Measurements from ENCODE around the gene VPS18. TPM values are rescaled to one million over a fixed set of nuclear protein-coding genes. Genes with fewer than 3 reads are reported as not detected.

VPS18 gene
- total RNA-seq, 3 donors from 2014 or later: 15.9 to 16.7 (median 16.4) TPM

GRCh38 chr15:40902605-40903561, 8.6 kb downstream of the VPS18 start:
- no peak for ATAC-seq
- Mint-ChIP-seq H3K36me3 (ENCODE audit: insufficient read depth) (peaks cover 19% of the 10 kb centered on the region), H3K4me3 (no peak overlapping the region), H3K9me3 (no peaks in the 10 kb centered on the region), H3K4me1 (ENCODE audit: low read depth) (peaks cover 28% of the 10 kb centered on the region), H3K27me3 (ENCODE audit: low read depth) (no peaks in the 10 kb centered on the region)
- no peak for DNase-seq

GRCh38 chr15:40904552-40905201, 10.4 kb downstream of the VPS18 start:
- Mint-ChIP-seq H3K4me1 (ENCODE audit: low read depth) (peaks cover 31% of the 10 kb centered on the region), H3K4me3 (no peak overlapping the region)

DNA sequence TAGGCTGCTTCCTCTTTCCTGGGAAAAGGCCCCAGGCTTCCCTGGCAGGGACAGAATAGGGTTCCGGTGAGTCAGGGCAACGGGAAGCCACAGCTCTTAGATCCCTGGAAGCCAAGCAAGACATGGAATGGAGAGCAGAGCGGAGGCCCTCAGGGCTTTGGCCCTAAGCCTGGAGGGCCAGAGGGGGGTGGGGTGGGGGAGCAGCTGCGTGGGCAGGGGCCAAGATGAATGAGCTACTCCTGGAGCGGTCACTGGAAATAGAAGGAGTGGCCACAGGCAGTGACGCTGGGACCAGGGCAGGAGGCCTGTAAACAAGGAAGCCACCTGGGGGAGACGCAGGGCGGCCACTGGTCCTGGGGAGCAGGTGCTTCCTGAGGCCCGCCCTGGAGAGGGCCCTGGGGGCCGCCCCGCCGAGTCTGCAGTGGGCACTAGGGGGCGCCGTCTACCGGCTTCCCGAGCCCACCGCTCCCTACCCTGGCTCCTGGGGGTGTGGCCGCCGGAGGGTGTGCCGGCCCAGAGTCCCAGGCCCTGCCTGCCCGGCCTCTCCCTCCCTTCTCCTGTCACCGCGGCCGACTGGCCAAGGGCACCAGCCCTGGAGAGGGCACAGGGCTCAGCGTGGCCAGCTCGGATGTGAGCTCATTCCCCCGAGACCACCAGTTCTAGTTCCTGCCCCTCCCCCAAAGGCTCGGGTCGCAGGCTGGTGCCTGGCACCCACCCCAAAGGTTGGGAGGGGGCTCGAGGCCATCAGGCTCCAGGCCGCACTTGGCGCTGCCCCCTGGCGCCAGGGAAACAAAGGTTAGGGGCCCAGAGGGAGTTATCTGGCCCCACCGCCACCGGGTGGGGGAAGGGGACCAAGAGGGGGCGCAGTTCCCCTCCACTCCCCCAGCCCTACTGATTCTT, 12.1 kb downstream of the VPS18 start:
- no peaks in the 10 kb centered on the region for H3K27me3 Mint-ChIP-seq (ENCODE audit: low read depth)
- H3K4me1 Mint-ChIP-seq (ENCODE audit: low read depth): peaks cover 31% of the 10 kb centered on the region
- peak overlapping the region; percentile 77 for H3K4me3 Mint-ChIP-seq
- H3K9me3 Mint-ChIP-seq: no peaks in the 10 kb centered on the region
- peaks cover 7% of the 10 kb centered on the region for H3K36me3 Mint-ChIP-seq (ENCODE audit: insufficient read depth)
- ATAC-seq (peak; percentile 85 to 86), DNase-seq (peak; percentile 74)

More at GRCh38 chr15:40904552-40905201, 10.4 kb downstream of the VPS18 start:
- ATAC-seq (no peak), DNase-seq (no peak)
- H3K27me3 Mint-ChIP-seq (ENCODE audit: low read depth): no peaks in the 10 kb centered on the region
- peaks cover 17% of the 10 kb centered on the region for H3K36me3 Mint-ChIP-seq (ENCODE audit: insufficient read depth)
- H3K9me3 Mint-ChIP-seq: no peaks in the 10 kb centered on the region

DNA sequence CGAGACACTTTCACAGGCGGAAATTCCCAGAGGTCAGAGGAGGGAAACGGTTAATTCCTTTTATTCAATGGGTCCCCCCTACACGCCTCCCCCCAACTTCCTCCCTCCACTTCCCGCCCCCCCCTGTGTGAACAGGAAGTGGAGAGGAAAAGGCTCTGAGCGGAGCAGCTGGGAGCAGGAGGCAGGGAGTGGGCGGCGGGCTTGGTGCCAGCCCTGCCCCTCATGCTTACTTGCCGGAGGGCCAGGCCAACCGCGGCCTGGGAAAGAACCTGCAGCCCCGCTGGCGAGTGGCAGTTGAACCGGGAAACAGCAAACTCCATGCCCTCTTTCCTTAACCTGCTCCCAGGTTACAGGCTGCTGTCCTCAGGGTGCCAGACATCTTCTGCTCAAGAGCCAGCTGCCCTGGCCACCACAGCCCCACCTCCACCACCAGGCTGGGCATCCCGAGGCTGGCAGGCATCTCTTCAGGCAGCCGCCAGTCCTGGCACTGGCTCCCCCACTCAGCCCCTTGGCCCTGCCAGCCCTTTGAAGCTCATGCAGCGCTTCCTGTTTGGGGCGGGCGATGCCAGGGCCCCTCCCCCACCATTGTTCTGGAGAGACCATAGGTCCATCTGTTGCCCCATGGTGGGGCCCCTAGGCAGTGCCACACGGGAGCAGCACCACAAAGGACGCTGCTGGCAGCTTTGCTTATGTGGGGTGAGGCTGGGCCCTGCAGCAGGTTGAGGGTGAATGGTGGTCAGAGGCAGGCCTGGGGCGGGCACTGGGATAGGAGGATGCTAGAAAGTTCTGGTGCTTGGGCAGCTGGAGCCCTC, 12.9 kb downstream of the VPS18 start:
- Mint-ChIP-seq H3K27me3 (ENCODE audit: low read depth) (no peaks in the 10 kb centered on the region), H3K36me3 (ENCODE audit: insufficient read depth) (peaks cover 7% of the 10 kb centered on the region), H3K4me1 (ENCODE audit: low read depth) (peaks cover 31% of the 10 kb centered on the region), H3K4me3 (peak overlapping the region; percentile 77), H3K9me3 (no peaks in the 10 kb centered on the region)
- peak; percentile 27 for DNase-seq
- ATAC-seq: peak; percentile 33 to 43

GRCh38 chr15:40908095-40908494, 13.8 kb downstream of the VPS18 start:
- H3K4me1 Mint-ChIP-seq (ENCODE audit: low read depth): peaks cover 26% of the 10 kb centered on the region

GRCh38 chr15:40909662-40910630, 15.7 kb downstream of the VPS18 start:
- H3K4me3 Mint-ChIP-seq: no peak overlapping the region
- no peaks in the 10 kb centered on the region for H3K27me3 Mint-ChIP-seq (ENCODE audit: low read depth)

More at GRCh38 chr15:40908095-40908494, 13.8 kb downstream of the VPS18 start:
- no peak overlapping the region for H3K4me3 Mint-ChIP-seq
- DNase-seq (no peak), ATAC-seq (no peak)
- no peaks in the 10 kb centered on the region for H3K9me3 Mint-ChIP-seq
- peaks cover 7% of the 10 kb centered on the region for H3K36me3 Mint-ChIP-seq (ENCODE audit: insufficient read depth)
- H3K27me3 Mint-ChIP-seq (ENCODE audit: low read depth): no peaks in the 10 kb centered on the region

DNA sequence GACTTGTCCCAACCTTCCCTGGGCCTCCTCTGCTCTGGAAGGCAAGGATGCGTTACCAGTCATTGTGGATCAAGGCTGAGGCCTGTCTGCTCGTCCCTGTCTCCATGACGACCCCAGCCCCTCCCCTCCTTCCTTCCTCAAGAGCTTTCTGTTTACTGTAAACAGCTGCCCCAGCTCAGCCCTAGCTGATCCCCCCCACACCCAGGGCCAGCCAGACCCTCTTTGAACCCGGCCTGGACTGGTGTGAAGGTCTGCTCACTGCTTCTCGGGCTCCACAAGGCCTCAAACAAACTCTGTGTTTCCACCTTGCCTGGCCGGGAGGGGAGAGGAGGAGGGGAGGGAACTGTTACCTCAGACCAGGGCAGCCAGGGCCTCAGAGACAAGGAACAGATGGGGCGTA, 16.9 kb downstream of the VPS18 start:
- DNase-seq (no peak), ATAC-seq (no peak)
- Mint-ChIP-seq H3K36me3 (ENCODE audit: insufficient read depth) (no peaks in the 10 kb centered on the region), H3K4me3 (no peak overlapping the region), H3K27me3 (ENCODE audit: low read depth) (no peaks in the 10 kb centered on the region), H3K4me1 (ENCODE audit: low read depth) (peaks cover 10% of the 10 kb centered on the region), H3K9me3 (no peaks in the 10 kb centered on the region)

More at GRCh38 chr15:40909662-40910630, 15.7 kb downstream of the VPS18 start:
- H3K9me3 Mint-ChIP-seq: no peaks in the 10 kb centered on the region
- H3K4me1 Mint-ChIP-seq (ENCODE audit: low read depth): peaks cover 10% of the 10 kb centered on the region
- no peak for DNase-seq
- H3K36me3 Mint-ChIP-seq (ENCODE audit: insufficient read depth): no peaks in the 10 kb centered on the region
- ATAC-seq: no peak

DNA sequence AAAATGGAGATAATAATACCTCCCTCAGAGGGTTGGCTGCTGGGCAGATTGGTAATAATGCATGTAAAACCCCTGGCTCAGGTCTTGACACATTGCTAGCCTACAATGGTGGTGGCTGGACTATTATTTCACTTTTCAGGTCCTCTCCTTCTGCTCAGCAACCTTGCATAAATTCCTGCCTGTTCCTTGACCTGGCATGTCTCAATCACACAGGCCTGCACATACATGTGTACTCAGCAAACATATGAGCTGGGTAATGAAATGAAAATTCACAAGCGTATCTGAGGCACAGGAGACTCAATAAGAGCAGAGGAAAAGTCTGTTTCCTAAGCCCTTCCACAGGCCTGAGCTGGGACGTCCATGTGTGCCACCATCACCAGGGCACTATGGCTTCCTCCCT, 17.4 kb downstream of the VPS18 start:
- H3K4me1 Mint-ChIP-seq (ENCODE audit: low read depth): peaks cover 10% of the 10 kb centered on the region
- DNase-seq (no peak), ATAC-seq (no peak)
- H3K4me3 Mint-ChIP-seq: no peak overlapping the region
- H3K36me3 Mint-ChIP-seq (ENCODE audit: insufficient read depth): no peaks in the 10 kb centered on the region
- H3K9me3 Mint-ChIP-seq: no peaks in the 10 kb centered on the region
- H3K27me3 Mint-ChIP-seq (ENCODE audit: low read depth): no peaks in the 10 kb centered on the region

DNA sequence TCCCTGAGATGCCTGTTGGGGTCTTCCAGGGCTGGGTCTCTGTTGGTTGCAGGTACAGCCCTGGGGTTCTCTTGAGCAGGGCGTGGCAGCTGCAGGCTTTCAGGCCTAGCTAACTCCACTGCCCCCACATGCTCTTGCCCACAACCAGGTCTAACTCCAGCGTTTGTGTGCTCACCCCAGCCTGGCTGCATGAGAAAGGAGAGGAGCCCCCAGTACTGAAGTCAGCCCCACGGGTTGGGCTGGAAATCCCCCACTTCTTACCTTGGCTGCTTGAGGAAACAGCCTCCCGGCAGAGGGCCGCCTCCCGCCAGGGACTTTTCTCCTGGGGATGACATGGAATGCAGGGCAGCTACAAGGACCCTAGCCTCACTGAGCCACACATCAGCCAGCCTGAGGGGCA, 18.2 kb downstream of the VPS18 start:
- no peaks in the 10 kb centered on the region for H3K27me3 Mint-ChIP-seq (ENCODE audit: low read depth)
- ATAC-seq: no peak
- peaks cover 5% of the 10 kb centered on the region for H3K4me1 Mint-ChIP-seq (ENCODE audit: low read depth)
- no peak for DNase-seq
- no peaks in the 10 kb centered on the region for H3K9me3 Mint-ChIP-seq
- no peaks in the 10 kb centered on the region for H3K36me3 Mint-ChIP-seq (ENCODE audit: insufficient read depth)
- H3K4me3 Mint-ChIP-seq: no peak overlapping the region

DNA sequence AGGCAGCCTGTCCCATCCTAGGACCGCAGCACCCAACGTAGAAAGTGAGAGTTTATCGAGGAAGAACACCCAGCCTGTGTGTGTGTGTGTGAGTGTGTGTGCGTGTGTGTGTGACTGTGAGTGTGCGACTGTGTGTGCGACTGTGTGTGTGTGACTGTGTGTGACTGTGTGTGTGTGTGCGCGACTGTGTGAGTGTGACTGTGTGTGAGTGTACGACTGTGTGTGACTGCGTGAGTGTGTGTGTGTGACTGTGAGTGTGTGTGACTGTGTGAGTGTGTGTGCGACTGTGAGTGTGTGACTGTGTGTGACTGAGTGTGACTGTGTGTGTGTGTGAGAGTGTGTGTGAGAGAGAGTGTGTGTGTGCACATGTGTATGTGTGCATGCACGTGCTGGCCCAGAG, 19.8 kb downstream of the VPS18 start:
- H3K4me1 Mint-ChIP-seq (ENCODE audit: low read depth): no peaks in the 10 kb centered on the region

GRCh38 chr15:40914486-40914885, 20.2 kb downstream of the VPS18 start:
- Mint-ChIP-seq H3K4me1 (ENCODE audit: low read depth) (no peaks in the 10 kb centered on the region), H3K9me3 (no peaks in the 10 kb centered on the region), H3K4me3 (no peak overlapping the region), H3K27me3 (ENCODE audit: low read depth) (no peaks in the 10 kb centered on the region), H3K36me3 (ENCODE audit: insufficient read depth) (no peaks in the 10 kb centered on the region)
- no peak for ATAC-seq
- no peak for DNase-seq

More for the DNA sequence above, 19.8 kb downstream of the VPS18 start:
- no peak for ATAC-seq
- Mint-ChIP-seq H3K4me3 (no peak overlapping the region), H3K36me3 (ENCODE audit: insufficient read depth) (no peaks in the 10 kb centered on the region), H3K27me3 (ENCODE audit: low read depth) (no peaks in the 10 kb centered on the region), H3K9me3 (no peaks in the 10 kb centered on the region)
- DNase-seq: no peak

DNA sequence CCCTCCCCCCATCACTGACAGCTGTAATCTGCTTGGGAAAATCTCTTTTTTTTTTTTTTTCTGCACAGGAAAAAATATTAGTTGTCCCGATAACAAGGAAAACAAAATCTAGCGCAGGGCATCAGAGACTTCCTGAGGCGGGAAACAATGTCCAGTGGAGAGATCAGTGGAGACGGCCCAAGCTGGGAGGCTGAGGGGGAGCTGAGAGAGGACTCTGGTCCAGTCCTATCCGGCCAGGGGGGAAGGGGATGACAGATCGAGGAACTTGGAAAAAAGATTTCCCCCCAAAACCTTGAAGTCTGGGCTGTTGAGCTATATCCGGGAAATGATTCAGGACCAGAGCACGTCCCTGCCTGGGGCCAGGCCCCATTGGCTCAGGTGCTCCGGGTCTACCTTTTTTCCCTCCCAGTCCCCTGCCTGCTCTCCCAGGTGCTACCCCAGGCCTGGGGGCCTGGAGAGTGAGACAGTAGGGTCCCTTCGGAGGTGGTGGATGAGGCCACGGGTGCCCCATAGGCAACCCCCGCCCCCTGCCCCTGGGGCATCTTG, 20.9 kb downstream of the VPS18 start:
- Mint-ChIP-seq H3K4me1 (ENCODE audit: low read depth) (no peaks in the 10 kb centered on the region), H3K9me3 (no peaks in the 10 kb centered on the region), H3K36me3 (ENCODE audit: insufficient read depth) (no peaks in the 10 kb centered on the region), H3K4me3 (no peak overlapping the region), H3K27me3 (ENCODE audit: low read depth) (no peaks in the 10 kb centered on the region)
- DNase-seq: no peak
- ATAC-seq: no peak

All from activated T-cell treated with anti-CD3 and anti-CD28 coated beads, Interleukin-2, amount 50 U/mL, for 4 hours (primary cell).